Stimulated activated CD4-positive, alpha-beta T cell treated with anti-CD3 and anti-CD28 coated beads, TNF-alpha, amount 100 ng/mL, for 48 hours (primary cell): ENCODE measurements around the gene BMI1.
"Not testable (repeated sequence)": the region's sequence is repeated elsewhere in the genome, so short reads cannot be mapped to it uniquely, and the experiment has no call there.

Experiments
- DNase-seq, 3 donors: peaks; one replicate each; pipeline ENCODE4 v3.0.0-alpha.2; 2020; ENCODE audit warnings: low read depth in 3 of 3

Gene BMI1

DNA sequence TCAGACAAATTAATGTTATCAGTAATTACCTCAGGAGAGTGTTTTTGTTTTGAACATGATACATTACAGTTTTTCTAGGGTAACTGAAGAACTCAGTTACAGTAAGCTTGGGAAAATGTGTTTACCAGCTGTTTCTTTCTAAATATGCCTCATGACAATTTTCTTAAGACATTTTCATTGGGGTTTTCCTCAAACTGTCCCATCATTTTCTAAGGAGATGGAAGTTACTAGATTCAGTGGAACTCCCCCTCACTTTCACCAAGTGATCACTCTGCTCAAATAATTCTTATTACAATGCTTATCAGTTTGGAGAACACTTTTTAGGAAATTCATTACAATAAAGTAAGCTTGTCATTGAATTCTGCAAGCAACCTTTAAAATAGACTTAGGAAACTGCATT lies 18.0 kb downstream of the BMI1 start:
- DNase-seq: no peak

DNA sequence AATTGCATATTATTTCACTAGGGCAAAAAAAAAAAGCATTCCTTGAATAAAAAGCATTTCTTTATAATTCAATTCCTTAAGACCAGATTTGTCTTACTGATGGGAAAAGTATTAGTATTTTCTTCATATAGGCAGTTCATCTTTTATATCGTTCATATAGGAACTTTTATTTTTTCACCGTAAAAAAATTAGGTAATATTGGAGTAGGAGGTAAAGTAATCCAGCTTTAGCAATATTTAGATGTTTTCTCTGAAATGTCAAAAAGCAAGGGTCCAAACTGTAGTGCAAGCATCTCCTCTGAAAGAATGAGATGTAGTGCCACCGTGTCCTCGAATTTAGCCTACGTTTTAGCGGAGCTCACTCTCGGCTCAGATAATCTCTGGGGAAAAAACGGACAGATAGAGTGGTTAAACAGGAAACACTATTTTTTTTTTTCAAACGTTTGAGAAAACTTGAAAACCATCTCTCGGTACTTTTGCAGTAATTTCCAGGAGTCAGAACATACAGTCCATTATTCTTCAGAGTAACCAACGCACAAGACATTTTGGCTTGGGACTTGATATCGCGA lies 18.9 kb downstream of the BMI1 start:
- no peak for DNase-seq

DNA sequence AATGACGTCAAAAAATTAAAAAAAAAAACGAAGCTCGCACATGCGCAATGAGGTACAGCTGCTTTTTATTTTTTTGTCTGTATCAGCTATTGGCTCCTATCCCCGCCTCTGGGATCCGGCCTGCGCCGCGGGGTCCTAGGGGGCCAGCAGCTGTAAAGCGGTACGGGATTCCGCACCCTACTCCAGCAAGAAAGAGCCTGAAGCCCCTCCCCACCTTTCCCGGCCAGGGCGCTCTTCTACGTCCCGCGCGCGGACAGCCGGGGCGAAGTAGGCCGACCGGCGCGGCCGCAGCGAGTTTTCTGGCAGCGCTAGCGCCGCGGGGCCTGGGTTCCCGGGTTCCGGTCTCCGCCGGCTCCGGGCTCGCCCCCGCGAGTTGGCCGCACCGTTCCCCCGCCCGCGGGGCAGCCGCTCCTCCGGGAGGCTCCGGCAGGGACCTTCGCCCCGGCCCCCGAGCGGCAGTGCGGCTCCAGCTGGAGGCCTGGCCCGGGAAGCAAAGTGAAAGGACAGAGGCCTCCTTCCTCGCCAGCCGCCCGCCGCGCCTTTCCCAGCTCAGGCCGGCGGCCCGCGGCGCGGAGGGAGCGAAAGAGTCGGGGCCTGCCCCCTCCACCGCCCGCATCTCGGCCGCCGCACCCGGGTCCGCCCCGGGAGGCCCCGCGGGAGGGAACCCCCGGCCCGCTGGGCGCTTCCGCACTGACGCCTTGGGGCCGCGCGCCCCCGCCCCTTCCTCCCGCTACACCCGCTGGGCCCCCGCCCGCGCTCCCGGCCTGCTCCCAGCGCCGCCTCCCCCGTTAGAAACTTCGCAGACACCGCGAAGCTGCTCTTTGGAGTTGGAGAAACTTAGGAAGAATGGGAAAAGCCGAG lies 19.7 kb downstream of the BMI1 start:
- no peak for DNase-seq

DNA sequence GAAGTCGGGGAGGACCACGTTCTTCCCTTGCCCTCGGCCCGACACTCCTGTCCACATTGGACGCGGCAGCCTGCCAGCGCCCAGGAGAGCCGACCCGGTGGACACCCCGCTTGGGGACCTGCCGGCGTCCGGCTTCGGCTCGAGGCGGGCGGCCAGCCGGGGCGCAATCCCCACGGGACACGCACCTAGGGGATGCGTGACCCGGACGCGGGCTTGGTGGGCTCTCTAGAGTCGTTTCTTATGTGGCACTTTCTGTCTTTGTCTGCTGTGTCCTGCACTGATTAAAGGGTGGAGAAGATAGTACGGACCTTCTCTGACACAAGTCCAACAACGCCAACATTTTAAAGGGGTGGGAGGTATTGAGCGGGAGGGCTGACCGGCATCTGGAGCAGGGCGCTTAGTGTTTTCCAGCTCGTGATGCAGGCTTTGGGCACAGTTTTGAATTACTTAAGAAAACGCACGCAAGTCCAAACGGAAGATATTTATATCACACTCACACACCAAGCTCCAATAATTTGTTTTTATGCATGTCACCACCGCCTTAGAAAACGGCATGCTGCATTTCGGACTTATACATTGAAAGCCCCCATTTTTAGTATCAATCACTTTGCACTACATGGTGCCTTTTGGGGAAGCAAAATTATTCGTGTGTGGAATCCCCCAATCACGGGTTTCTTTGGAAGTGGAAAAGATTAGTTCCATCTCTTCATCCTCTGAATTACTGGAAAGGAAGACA lies 20.5 kb downstream of the BMI1 start:
- DNase-seq: no peak

DNA sequence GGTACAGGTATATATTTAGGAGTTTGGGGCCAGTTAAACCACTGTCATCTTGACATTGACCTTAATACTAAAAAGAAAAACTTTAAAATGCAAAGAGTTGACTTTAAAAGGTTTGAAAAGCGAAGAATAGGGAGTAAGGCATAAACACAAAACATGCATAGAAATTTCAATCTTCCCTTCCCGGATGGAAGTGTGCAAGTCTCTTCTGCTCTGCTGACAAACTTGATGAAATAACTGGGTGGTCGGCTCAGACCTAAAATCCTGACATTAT lies 21.0 kb downstream of the BMI1 start:
- DNase-seq: no peak

DNA sequence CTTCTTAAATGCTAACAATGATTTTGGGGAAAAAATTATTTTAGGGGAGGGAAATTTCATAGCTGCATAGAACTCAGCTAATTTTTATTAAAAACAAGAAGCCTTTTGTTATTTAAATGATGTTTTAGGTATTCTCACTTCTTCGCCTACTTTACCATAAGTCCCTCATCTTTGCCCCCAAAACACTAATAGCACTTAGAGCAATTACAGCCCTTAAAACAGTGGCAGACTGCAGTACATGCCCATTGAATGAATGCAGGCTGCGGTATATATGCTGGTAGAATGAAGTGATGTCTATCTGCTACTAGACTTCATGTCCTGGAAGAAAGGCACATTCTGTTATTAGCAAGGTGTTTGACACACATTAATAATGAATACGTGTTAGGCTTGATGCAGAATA lies 21.5 kb downstream of the BMI1 start:
- no peak for DNase-seq

DNA sequence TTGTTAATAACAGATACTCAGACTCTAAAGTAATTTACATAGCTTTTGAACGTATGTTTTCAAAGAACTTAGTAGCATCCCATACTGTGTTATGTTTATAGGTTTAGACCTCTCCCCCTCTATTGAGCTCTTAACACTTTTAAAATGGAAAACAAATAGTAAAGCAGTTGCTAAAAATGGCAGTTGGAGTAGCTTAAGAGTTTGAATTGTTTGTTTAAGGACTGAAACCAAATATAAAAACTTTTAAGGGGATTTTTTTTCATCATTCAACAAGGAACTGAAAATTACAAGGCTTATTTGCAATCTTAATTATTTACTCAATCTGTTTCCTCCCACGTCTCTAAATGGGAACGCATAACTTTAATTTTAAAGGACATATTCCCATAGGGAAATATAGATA lies 22.8 kb downstream of the BMI1 start:
- DNase-seq: no peak

DNA sequence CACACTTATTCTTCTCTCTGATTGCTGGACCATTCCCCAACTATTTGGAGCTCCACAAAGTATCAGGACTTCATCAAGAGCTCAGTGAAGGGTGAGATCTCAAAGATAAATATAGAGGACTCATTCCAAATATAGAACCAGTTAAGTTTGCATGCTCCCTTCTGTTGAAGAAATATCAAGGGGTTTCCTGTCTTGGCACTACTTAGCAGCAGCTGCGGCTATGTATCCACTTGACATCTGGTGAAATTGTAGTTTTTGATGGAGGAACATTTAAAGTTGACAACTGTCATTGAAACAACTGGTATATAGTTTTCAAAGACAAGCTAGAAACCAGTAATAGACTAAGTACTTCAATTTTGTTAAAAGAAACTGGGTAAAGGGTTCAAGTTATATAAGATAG lies 23.4 kb downstream of the BMI1 start:
- no peak for DNase-seq

DNA sequence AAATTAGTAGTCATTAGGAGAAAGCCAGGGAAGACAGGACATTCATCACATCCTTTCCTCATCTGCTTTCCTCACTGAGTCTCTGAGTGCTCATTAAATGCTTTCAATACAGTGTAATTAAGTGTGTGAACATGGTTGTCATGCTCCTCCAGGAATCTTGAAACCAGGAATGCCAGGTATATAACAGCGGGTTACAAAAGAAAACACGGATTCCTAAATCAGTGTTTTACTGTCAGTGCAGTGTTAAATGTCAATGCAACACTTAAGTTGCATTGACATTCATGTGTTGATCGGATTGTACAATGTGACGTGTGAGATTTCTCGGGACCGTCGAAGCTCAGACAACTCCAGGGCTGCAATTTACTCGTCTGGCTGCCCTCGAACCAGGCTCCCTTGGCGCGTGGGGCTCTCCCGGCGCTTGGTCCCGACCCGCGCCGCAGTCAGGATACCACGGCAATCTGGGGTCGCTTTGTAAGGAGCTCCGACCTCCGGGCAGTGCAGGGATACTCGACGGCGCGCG lies 23.9 kb downstream of the BMI1 start:
- no peak for DNase-seq

DNA sequence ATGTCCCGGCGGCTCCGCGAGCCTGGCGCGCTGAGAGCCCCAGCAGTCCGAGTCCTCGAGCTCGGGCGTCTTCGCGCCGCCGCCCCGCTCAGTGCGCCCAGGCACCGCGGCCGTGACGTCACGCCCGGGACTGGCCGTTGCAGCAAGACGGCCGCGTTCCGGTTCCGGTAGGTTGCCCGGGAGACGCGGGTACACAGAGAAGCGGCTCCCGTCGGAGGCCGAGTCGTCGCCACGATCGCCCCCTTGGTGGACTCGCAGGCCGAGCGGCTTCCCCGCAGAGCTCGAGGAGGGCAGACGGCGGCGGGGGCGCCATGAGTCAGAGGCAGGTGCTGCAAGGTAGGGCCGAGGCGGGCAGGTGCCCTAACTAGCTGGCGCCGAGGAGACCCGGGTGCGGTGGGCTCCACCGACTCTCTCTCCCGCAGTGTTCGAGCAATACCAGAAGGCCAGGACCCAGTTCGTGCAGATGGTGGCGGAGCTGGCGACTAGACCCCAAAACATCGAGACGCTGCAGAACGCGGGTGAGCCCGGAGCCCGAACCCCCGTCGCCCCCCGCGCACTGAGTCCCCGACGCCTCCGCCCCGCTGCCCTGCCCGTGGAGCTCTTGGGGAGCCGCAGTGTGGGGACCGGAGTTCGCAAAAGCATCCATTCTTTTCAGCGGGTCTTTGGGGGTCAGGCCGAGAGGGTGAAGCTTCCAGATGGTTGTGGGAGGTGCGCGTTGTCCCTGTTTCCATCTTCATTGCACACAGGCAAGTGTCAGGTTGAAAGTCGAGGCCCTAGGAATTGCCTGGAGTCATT lies 24.6 kb downstream of the BMI1 start, which contains the start of gene SPAG6:
Gene SPAG6 (plus strand): TSS at position 196 of the 795 bp plus-strand sequence. CDS start 116 bp downstream, at position 312.
- peak in 1 of 3 donors; percentile 50 for DNase-seq

DNA sequence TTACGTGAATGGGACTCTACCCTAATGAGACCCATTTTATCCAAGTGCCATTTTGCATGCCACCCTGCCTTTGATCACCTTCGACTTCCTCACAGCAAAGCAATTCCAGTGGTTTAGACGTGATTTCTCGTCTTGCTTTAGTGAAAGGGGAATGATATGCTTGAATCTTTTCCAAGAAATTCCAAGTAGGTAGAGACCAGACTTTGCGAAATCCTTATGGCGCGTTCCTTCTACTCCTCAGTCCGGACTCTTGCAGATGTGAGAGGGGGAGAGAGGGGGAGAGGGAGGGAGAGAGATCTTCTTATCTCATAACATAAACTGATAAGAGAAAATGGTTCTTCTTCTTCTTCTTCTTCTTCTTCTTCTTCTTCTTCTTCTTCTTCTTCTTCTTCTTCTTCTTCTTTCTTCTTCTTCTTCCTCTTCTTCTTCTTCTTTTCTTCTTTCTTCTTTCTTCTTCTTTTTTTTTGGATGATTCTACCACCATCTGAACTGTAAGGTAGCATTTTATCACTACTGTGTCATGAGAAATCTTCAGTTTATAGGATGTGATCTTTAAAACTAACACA lies 25.3 kb downstream of the BMI1 start:
- no peak for DNase-seq

DNA sequence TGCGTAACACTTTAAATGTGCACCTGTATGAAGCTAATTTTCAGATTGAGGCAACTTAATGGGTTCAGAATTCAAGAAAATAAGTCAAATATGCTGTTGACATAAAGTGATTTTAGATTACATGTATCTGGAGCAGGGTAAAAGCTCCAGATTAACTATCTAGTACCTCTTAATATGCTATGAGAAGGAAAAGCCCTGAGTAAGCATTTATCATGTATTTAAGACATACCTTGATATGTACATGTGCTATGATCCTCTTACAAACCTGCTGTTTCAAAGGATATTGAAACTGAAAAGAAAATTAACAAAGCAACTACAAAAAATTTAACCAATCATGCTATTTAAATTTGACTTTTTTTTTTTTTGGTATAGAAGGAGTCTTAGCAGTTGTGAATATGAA lies 28.9 kb downstream of the BMI1 start:
- DNase-seq: no peak

DNA sequence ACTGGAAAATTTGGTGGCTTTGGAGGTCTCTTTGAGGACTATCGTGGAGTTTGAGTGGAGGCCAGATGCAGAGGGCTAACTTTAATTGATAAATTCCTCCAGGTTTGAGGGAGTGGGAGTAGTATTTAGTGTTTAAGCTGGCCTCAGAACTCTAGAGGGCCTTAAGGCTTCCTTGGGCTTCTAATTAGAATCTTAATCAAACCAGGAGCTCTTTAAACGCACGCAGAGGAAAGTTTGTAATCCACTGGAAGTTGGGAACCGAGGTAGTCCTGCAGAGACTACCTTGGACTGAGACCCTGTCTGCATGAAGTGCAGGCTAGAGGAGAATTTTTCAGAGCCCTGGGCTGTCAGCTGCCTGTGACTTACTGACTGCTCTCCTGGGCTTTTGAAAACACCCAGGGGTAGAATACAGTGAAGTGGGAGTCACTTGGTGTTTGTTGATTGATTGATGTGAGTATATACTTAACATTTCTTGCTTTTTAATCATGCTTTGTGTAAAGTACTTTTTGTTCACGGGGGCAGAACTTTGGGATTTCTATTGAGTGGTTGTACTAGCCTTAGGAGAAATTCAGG lies 30.3 kb downstream of the BMI1 start:
- no peak for DNase-seq

DNA sequence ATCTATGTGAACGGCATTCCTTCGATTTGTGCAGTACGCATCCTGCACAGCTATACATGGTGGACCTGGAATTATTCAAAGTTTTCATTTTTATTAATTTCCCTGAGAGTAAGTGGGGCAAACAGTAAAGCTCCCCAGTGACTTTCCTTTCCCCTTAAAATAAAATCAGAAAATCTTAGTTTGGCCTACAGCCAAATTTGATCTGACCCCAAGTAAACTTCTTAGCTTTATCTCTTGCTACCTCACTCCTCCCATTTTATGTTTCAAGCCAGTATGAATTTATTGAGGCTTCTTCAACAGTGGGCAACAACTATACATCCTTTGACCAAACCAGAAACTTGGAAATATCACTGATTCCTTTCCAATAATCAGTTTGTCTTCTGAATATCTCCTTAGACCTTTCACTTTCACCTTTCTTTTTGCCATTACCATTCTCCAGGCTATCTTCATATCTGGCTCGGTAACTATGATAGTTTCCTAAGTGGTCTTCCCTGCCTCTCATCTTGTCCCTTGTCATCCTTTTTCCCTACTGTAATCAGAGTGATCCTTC lies 35.5 kb downstream of the BMI1 start:
- no peak for DNase-seq

DNA sequence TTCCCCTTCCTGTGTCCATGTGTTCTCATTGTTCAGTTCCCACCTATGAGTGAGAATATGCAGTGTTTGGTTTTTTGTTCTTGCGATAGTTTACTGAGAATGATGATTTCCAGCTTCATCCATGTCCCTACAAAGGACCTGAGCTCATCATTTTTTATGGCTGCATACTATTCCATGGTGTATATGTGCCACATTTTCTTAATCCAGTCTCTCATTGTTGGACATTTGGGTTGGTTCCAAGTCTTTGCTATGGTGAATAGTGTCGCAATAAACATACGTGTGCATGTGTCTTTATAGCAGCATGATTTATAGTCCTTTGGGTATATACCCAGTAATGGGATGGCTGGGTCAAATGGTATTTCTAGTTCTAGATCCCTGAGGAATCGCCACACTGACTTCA lies 36.9 kb downstream of the BMI1 start:
- not testable (repeated sequence) for DNase-seq

DNA sequence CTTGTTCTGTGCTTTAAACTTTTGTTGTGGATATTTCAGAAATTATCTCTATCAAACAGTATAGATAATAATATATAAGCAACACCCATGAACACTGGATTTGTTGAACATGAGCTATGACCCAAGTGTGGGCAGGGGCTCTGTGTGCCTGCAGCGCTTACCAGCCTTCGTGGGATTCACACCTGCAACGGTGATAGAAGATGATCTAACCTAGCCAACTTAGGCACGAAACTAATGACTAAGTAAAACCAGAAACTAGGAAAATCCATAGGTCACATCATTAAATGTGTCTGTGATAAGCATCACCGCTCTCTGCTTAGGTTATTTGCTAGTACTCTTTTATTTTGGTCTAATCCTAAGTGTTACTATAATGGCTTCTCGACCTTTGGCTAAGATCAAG lies 42.4 kb downstream of the BMI1 start:
- no peak for DNase-seq

DNA sequence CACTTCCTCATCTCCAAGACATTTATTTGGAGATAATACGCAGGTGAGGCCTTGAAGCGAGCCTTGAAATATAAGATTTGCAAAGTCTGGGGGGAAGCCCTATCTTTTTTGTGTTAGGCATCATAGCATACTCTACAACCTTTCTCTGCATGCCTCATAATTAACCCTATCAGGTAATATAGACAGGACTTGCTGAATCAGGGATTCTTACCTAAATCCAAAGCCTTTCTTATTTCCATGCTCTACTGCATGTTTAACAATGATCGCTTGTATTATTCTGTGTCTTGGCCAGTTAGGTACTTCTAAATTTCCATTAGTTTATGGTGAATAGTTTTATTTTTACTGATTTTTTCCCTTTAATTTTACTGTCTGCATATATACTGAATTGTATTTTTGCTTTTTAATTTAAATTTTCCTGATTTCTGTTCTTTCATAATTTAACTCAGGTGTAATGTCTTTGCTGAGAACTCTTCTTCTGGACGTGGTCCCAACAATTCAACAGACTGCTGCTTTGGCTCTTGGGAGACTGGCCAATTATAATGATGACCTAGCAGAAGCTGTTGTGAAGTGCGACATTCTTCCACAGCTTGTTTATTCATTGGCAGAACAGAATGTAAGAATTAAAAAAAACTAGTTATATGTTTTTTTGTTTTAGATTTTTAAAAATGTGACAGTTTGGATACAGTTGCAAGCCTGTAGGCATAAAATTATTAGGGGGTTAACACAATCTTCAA lies 43.7 kb downstream of the BMI1 start:
- DNase-seq: no peak

DNA sequence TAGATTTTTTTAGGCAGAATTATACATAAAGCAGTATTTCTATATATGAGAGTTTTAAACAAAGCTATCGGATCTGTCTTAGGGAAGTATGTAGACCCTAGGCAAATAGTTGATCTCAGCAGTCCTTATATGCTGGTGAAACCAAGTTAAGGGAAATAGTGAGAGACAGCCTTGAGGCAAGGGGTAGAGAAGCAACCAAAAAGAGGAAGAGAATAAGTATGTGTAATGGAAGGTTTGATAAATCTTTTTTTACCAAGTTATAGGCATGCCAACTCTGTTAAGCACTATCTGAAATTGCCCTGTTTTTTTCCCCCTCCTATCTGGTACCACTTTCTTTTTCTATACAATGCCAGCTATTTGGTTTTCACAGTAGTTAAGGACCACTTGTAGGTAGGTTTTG lies 44.3 kb downstream of the BMI1 start:
- no peak for DNase-seq

DNA sequence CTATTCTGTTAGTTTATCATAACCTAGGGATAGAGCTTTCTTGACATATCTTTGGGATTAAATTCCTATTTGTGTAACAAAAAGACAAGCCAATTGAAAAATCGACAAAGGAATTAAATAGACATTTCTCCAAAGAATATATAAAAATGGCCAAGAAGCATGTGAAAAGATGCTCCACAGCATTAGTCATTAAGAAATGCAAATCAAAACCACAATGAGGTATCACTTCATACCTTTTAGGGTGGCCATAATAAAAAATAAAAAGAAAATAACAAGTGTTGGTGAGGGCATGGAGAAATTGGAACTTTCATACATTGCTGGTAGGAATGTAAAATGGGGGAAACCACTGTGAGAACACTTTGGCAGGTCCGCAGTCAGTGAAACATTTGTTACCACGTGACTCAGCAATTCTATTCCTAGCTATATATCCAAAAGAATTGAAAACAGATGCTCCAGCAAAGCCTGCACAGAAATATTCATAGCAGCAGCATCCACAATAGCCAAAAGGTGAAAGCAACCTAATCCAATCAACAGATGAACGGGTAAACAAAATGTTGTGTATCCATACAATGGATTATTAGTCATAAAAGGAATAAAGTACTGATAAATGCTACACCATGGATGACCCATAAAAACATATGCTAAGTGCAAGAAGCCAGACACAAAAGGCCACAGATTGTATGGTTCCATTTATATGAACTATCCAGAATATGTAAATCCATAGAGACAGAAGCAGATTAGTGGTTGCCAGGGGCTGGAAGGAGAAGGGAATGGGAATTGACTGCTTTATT lies 44.9 kb downstream of the BMI1 start:
- no peak for DNase-seq

DNA sequence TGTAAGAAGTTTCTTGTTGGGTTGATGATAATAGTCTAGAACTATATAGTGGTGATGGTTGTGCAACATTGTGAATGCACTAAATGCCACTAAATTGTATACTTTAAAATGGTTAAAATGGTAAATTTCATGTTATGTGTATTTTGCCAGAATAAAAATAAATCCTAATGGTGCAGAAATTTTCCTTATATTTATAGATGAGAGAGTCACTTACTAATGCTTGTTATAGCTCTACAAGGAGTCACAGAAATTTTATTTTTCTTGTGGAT lies 45.5 kb downstream of the BMI1 start:
- DNase-seq: no peak
